ENCODE results near the gene CCDC191.

Gene CCDC191

GRCh38 chr3:114103181-114103580 is 46.9 kb upstream of the CCDC191 start (continued):
- TF ChIP-seq, protein P1, sequence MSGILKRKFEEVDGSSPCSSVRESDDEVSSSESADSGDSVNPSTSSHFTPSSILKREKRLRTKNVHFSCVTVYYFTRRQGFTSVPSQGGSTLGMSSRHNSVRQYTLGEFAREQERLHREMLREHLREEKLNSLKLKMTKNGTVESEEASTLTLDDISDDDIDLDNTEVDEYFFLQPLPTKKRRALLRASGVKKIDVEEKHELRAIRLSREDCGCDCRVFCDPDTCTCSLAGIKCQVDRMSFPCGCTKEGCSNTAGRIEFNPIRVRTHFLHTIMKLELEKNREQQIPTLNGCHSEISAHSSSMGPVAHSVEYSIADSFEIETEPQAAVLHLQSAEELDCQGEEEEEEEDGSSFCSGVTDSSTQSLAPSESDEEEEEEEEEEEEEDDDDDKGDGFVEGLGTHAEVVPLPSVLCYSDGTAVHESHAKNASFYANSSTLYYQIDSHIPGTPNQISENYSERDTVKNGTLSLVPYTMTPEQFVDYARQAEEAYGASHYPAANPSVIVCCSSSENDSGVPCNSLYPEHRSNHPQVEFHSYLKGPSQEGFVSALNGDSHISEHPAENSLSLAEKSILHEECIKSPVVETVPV (CRISPR knock-in tag; IDR thresholded peaks at IDR 0.05): no peak
- TF ChIP-seq RARB (CRISPR knock-in tag; IDR thresholded peaks at IDR 0.05) (no peak), ZNF70 (CRISPR knock-in tag; IDR thresholded peaks at IDR 0.05) (no peak), PPARA (CRISPR knock-in tag; IDR thresholded peaks at IDR 0.05; ENCODE audit: borderline replicate concordance) (no peak), CSDC2 (CRISPR knock-in tag; IDR thresholded peaks at IDR 0.05) (no peak)
- TF ChIP-seq, protein P2, sequence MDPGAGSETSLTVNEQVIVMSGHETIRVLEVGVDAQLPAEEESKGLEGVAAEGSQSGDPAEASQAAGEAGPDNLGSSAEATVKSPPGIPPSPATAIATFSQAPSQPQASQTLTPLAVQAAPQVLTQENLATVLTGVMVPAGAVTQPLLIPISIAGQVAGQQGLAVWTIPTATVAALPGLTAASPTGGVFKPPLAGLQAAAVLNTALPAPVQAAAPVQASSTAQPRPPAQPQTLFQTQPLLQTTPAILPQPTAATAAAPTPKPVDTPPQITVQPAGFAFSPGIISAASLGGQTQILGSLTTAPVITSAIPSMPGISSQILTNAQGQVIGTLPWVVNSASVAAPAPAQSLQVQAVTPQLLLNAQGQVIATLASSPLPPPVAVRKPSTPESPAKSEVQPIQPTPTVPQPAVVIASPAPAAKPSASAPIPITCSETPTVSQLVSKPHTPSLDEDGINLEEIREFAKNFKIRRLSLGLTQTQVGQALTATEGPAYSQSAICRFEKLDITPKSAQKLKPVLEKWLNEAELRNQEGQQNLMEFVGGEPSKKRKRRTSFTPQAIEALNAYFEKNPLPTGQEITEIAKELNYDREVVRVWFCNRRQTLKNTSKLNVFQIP (CRISPR knock-in tag; IDR thresholded peaks at IDR 0.05; ENCODE audit: borderline replicate concordance, low read depth): no peak
- TF ChIP-seq, protein P3, sequence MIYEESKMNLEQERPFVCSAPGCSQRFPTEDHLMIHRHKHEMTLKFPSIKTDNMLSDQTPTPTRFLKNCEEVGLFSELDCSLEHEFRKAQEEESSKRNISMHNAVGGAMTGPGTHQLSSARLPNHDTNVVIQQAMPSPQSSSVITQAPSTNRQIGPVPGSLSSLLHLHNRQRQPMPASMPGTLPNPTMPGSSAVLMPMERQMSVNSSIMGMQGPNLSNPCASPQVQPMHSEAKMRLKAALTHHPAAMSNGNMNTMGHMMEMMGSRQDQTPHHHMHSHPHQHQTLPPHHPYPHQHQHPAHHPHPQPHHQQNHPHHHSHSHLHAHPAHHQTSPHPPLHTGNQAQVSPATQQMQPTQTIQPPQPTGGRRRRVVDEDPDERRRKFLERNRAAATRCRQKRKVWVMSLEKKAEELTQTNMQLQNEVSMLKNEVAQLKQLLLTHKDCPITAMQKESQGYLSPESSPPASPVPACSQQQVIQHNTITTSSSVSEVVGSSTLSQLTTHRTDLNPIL (CRISPR knock-in tag; IDR thresholded peaks at IDR 0.05; ENCODE audit: low read depth): no peak

DNA sequence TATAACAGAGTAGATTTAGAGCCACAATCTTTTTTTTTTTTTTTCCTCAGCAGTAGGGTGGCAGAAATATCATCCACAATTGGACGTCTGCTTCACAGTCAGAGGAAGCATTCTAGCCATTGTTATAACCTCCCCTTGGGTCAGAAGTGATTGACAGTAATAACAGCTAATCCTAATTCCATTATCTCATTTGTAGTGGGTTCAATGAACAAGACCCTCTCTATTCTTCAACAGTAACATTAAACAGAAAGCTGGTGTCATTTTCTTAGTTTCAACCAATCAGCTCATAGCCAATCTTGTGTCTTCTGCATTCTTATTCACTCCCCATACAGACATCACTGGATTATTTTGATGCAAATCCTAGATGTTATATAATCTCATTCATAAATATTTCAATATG is 44.8 kb upstream of the CCDC191 start:
- no peak for ATAC-seq
- TF ChIP-seq ZNF8 (CRISPR knock-in tag; IDR thresholded peaks at IDR 0.05) (no peak), SNAI2 (CRISPR knock-in tag; IDR thresholded peaks at IDR 0.05) (no peak), BACH2 (CRISPR knock-in tag; IDR thresholded peaks at IDR 0.05; ENCODE audit: borderline replicate concordance) (no peak)

- ATAC-seq: no peak
- TF ChIP-seq TOX (CRISPR knock-in tag; IDR thresholded peaks at IDR 0.05; ENCODE audit: borderline replicate concordance) (no peak), ZNF70 (CRISPR knock-in tag; IDR thresholded peaks at IDR 0.05) (no peak), PPARA (CRISPR knock-in tag; IDR thresholded peaks at IDR 0.05; ENCODE audit: borderline replicate concordance) (no peak), TCF4 (CRISPR knock-in tag; IDR thresholded peaks at IDR 0.05; ENCODE audit: borderline replicate concordance) (no peak), BACH2 (CRISPR knock-in tag; IDR thresholded peaks at IDR 0.05; ENCODE audit: borderline replicate concordance) (no peak), ZFP30 (CRISPR knock-in tag; IDR thresholded peaks at IDR 0.05) (no peak)
- TF ChIP-seq, protein P3 (CRISPR knock-in tag; IDR thresholded peaks at IDR 0.05; ENCODE audit: low read depth): no peak
Observed at GRCh38 chr3:114095796-114096195, 39.5 kb upstream of the CCDC191 start.

- no peak for TF ChIP-seq PPARA (CRISPR knock-in tag; IDR thresholded peaks at IDR 0.05; ENCODE audit: borderline replicate concordance)
- no peak for TF ChIP-seq ARNTL (CRISPR knock-in tag; IDR thresholded peaks at IDR 0.05; ENCODE audit: borderline replicate concordance, low read depth)
- TF ChIP-seq, protein P4, sequence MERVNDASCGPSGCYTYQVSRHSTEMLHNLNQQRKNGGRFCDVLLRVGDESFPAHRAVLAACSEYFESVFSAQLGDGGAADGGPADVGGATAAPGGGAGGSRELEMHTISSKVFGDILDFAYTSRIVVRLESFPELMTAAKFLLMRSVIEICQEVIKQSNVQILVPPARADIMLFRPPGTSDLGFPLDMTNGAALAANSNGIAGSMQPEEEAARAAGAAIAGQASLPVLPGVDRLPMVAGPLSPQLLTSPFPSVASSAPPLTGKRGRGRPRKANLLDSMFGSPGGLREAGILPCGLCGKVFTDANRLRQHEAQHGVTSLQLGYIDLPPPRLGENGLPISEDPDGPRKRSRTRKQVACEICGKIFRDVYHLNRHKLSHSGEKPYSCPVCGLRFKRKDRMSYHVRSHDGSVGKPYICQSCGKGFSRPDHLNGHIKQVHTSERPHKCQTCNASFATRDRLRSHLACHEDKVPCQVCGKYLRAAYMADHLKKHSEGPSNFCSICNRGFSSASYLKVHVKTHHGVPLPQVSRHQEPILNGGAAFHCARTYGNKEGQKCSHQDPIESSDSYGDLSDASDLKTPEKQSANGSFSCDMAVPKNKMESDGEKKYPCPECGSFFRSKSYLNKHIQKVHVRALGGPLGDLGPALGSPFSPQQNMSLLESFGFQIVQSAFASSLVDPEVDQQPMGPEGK (CRISPR knock-in tag; IDR thresholded peaks at IDR 0.05; ENCODE audit: borderline replicate concordance): no peak
- TF ChIP-seq, protein P2 (CRISPR knock-in tag; IDR thresholded peaks at IDR 0.05; ENCODE audit: borderline replicate concordance, low read depth): no peak
- TF ChIP-seq, protein P3 (CRISPR knock-in tag; IDR thresholded peaks at IDR 0.05; ENCODE audit: low read depth): no peak
- peak; percentile 84 for ATAC-seq
Observed at GRCh38 chr3:114093596-114093995, 37.3 kb upstream of the CCDC191 start.
